MV-4-11 (cell line): ENCODE measurements around the gene CENPP.

ENCODE experiments used
- DNase-seq: peaks from one replicate; lab custom pipeline; 2025; lab: John Stamatoyannopoulos, UW

The CENPP gene

GRCh38 chr9:92508018-92508820 lies 182.5 kb downstream of the CENPP start:
- no peak for DNase-seq

- DNase-seq: no peak
These were observed 183.3 kb downstream of the CENPP start for GRCh38 chr9:92509050-92509449.

- peak; percentile 22 for DNase-seq
These were observed 185.0 kb downstream of the CENPP start for GRCh38 chr9:92510747-92511146.

DNA sequence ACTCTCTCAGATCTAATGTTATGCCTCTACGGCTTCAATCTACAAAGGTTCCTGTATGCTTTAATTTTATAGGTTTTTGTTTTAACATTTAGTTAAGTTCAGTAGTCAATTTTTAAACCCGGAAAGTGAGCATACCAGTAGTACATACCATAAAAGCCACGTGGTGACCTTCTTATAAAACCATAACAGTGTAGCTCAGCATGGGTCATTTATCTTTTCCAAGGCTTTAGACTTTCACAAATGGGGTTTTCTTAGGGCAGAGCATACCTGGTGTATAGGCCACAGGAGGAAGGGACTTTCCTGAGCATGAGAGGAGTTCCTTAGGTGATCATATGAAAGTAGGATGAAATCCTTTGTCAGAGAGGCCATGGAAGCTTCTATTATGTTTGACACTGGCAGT lies 186.9 kb downstream of the CENPP start:
- DNase-seq: no peak

GRCh38 chr9:92513349-92513748 lies 187.6 kb downstream of the CENPP start:
- no peak for DNase-seq

DNA sequence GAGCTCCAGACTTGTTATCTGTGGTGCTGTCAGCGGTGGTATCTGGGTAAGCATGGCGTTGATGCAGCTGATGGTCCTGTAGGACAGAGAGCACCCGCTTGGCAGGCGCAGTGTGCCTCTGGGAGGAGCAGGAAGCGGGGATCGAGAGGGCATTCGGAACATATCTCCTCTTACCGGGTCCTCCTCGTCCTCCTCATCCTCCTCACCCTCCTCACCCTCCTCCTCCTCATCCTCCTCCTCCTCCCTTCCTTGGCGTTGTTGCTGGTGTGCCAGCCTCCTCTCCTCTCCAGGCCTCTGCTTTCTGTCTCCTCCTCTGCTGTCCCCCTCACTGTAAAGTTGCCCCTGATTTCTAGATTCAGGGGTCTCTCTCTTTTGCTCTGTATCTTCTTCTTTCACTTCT lies 188.9 kb downstream of the CENPP start:
- DNase-seq: no peak

- DNase-seq: no peak
These were observed 190.8 kb downstream of the CENPP start for GRCh38 chr9:92516521-92516920.

GRCh38 chr9:92517046-92517445 lies 191.3 kb downstream of the CENPP start:
- DNase-seq: no peak

DNA sequence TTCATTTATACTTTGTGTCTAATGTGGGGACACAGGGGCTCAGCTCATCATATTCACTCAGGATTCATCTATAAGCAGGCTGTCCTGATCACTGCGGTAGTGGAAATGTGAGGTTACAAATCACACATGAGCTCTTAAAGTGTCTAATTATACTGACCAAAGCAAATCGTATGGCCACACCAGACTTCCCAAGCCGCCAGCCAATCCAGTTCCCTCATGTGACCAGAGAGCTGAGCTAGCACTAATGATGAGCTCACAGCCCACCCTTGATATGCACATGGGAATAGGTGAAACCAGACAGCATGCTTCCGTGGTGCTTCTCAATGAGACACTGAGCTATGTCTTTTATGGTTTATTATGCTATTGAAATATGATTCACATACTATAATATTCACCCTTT lies 192.4 kb downstream of the CENPP start:
- DNase-seq: no peak

- DNase-seq: no peak
These were observed 195.1 kb downstream of the CENPP start for GRCh38 chr9:92520837-92521236.

GRCh38 chr9:92522983-92523970 lies 197.5 kb downstream of the CENPP start:
- DNase-seq: no peak

GRCh38 chr9:92524881-92525280 lies 199.1 kb downstream of the CENPP start:
- no peak for DNase-seq

GRCh38 chr9:92525306-92525705 lies 199.6 kb downstream of the CENPP start:
- DNase-seq: no peak

- DNase-seq: no peak
These were observed 201.6 kb downstream of the CENPP start for GRCh38 chr9:92527291-92527828.

DNA sequence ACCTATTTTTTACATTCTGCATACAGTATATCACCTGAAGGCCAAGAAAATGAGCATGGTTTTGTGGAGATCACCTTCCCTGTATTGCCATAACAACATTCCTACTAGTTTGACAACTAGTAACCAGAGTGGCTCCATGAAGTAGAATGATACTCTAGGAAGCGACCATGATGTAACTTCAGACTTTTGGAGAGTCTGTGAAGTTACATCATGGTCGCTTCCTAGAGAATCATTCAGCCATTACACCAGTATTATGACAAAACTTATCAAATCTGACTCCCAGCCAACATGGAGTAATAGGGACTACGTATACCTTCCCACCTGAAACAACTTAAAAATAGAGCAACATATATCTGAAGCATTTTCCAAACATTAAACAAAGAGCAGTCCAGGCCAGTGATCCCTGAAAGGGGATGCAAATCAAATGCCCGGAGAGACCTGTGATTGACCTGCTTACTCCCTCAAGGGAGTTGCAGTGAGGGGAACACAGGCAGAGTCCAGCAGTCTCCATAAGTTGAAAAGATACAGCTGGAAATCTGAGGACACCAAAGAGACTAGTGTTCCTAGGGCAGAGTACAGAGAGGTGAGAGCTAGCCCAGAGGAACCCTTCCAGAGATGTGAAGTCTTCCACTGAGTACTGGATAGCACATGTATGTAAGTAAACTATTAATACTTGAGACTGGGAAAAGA lies 202.2 kb downstream of the CENPP start:
- no peak for DNase-seq

DNA sequence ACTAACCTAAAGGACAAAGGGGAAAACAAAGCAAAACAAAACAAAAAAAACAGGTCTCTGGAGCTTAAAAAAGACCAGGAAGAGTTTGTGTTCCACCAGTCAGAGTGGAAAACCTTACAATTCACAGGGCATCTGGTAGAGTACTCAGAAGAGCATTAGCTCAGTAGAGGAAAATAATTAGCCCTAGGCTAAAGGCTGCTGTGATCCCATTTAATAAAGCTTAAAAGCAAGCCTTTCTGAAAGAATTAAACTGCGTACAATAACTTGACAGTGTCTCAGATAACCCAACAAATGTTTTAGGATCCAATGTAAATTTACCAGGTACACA lies 202.7 kb downstream of the CENPP start:
- no peak for DNase-seq

DNA sequence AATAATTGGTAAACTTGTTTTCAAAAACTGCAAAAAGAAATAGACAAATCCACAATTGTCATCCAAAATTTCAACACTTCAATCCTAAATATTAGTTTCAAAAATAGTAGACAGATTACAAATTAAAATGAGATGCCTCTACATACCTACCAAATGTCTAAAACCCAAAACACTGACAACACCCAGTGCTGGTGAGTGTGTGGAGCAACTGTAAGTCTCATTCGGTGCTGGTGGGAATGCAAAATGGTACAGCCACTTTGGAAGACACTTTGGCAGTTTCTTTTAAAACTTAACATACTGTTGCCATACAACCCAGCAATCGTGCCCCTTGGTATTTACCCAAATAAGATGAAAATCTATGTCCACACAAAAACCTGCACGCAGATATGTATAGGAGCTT lies 203.4 kb downstream of the CENPP start:
- no peak for DNase-seq

DNA sequence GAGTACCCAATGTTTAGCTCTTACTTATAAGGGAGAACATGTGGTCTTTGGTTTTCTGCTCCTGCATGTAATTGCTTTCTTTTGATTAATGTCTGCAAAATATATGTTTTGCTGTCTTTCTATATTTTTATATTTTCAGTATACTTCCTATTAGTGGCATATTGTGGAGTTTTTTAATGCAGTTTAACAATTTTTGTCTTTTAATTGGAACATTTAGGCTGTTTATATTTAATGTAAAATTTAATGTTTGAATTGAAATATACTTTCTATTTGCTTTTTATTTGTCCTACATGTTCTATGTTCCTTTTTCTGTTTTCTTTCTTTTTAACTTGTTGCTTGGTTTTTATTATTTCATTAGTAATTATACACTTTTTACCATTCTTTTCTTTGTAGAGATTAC lies 205.1 kb downstream of the CENPP start:
- no peak for DNase-seq

DNA sequence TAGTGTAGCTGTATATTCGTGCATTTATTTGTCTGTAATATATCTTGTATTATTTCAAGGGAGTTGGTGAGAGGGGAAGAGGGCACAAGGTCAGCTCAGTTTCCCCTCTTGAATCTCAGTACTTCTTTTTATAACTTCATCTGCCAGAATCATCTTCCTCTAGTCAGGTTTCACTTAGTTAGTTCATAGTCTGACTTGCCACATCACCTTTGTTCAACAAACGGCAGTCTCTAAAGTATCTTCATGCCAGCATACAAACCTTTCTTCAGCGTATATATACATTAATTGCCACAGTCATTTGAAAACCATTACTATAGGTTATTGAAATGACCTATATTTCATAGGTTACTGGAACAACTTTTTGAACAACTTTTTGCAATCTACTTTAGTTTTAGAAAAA lies 208.5 kb downstream of the CENPP start:
- no peak for DNase-seq

- no peak for DNase-seq
These were observed 208.9 kb downstream of the CENPP start for GRCh38 chr9:92534674-92535073.

- DNase-seq: no peak
These were observed 210.4 kb downstream of the CENPP start, which contains the start of gene ECM2 for GRCh38 chr9:92535940-92536850. ECM2 (minus strand) TSS chr9:92535990; CDS start chr9:92522866, 13,124 bp downstream.
